Mammary microvascular endothelial cell (primary cell): ENCODE results near the gene OR10S1. TPM values are rescaled to one million over a fixed set of nuclear protein-coding genes. Genes with fewer than 3 reads are reported as not detected.

Experiments
- total RNA-seq: library from RNA; depleted of rRNA; stranded (reverse); fragments of >200 nt; gene quantifications from 2 replicates; pipeline ENCODE4 v1.2.3, GENCODE V29; 2015

Gene OR10S1, protein sequence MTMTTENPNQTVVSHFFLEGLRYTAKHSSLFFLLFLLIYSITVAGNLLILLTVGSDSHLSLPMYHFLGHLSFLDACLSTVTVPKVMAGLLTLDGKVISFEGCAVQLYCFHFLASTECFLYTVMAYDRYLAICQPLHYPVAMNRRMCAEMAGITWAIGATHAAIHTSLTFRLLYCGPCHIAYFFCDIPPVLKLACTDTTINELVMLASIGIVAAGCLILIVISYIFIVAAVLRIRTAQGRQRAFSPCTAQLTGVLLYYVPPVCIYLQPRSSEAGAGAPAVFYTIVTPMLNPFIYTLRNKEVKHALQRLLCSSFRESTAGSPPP
- not detected in 2 replicates for total RNA-seq

DNA sequence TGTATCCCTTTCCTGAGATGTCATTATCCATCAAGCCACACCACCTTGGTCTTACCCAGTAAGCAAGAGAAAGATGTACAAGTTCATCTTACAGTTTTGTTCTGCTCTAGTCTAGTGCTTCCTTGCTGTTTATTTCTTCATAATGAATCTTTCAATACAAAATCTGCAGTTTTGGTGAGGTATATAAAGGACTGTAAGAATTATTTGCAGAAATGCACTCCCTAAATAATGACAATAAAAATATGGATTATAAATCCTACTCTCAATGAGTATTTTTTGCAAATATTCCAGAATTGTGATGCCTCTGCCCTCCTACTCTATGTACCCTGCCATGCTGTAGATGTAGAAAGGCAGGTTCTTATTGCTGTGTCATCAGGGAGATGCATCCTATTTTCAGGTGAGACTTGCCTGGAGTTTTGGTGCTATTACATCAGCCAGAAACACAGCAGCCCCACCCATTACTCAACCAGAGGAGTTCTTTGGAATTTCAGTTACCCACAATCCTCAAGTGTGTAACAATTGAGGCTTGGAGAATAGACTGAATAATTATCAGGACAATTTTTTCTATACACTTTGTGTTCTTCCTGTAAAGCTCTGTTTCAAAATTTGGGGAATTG lies at the start of gene OR10S1:
TSS of gene OR10S1 (minus strand) at position 51 of the 617 bp plus-strand sequence. CDS start 117 bp downstream, outside the sequence.

DNA sequence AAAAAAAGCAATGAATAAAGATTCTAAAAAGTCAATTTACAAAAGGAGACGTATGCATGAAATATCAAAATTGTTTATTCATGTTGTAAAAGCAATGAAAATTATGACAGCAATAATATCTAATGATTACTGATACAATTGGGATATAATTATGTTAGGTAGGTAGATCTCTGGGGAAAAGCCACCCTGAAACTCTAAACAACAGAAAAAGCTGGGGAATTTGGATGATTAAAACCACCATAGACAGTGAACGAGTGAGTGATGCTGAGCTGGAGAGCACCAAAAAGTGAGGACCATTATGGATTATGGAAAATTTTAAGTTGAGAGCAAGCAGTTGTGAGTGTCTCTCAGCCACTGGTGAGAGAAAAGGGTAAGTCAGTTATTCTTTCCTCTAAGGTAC lies 48.9 kb upstream of the OR10S1 start, which contains the start of gene OR10G8:
TSS of gene OR10G8 (plus strand) at position 301 of the 400 bp plus-strand sequence. CDS start 2,825 bp downstream, outside the sequence.

DNA sequence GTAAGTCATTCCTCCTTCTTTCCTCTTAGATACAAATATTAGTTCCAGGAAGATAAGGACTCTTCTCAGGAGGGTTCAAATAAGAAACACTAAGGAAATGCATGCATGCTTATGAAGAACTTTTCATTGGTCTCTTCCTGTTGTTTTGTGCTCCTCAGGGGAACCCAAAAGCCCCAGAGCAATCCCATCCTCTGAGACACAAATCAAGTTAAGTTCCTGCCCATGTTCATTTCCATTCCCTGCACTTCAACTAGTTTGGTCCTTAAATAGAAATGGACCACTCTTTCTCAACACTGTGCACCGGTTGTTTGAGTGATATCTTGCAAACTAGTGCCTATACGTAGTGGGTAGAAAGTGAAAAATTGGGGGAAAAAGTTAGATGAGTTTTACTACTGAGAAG lies 35.1 kb upstream of the OR10S1 start, which contains the start of gene OR10G4:
TSS of gene OR10G4 (plus strand) at position 301 of the 400 bp plus-strand sequence. CDS start 2,578 bp downstream, outside the sequence.

DNA sequence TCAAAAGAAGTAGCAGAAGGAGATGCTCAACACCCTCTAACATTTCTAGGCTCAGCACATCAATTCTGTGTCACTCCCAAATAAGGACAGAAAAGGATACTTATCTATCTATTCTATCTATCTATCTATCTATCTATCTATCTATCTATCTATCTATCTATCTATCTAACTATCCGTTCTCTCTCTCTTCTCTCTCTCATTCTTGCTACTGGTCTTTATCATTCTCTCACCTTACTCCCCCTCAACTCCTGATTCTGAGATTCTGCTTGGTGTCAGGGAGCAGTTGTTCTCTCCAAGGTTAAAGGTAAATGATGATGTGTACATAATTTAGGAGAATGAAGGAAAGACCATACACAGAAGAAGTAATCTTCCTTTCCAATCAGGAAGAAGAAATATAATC lies 17.5 kb upstream of the OR10S1 start, which contains the start of gene OR10G6:
TSS of gene OR10G6 (minus strand) at position 43 of the 400 bp plus-strand sequence. CDS start at position 43, 0 bp downstream.

DNA sequence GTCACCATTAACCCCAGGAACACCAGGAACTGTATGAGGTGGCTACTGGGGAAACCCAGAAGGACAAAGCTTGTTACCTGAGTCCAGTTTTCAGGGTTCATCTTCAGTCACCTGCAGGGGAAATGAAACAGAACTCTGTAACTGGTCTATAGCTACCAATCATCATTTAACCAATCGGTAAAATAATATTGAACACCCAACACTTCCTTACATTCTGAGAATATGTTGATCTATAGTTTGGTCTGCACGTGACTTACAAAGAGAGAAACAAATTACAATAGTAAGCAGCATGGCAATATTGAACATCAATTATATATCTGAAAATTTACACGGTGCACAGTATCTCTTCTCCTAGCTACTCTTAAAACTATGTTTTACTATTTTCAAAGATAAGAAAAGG lies 33.8 kb downstream of the OR10S1 start, which contains the start of gene OR6T1:
TSS of gene OR6T1 (minus strand) at position 101 of the 400 bp plus-strand sequence. CDS start at position 101, 0 bp downstream.

DNA sequence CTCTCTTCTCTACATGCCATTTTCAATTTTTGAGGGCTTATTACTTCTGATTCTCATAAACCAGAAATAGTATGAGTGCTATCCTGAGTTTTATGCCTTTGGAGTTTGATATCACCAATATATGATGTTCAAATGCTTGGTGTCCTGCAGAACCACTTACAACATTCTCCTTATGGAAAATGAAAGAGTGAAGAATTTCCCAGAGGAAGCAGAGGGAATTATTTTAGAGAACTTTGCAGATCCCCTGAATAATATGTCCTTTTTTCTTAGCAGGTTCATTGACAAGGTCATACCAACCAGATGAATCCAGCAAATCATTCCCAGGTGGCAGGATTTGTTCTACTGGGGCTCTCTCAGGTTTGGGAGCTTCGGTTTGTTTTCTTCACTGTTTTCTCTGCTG lies 38.3 kb downstream of the OR10S1 start, which contains the start of gene OR4D5:
TSS of gene OR4D5 (plus strand) at position 301 of the 400 bp plus-strand sequence. CDS start at position 301, 0 bp downstream.

Other genes starting within 250 kb of the OR10S1 start
- 5.0 and 7.6 TPM in 2 replicates for gene ZNF202, start 236.1 kb downstream of the OR10S1 start, total RNA-seq
- gene OR6X1, start 223.3 kb downstream of the OR10S1 start, total RNA-seq: not detected in 2 replicates
- gene OR6M1, start 171.4 kb downstream of the OR10S1 start, total RNA-seq: not detected in 2 replicates
- gene TMEM225, start 92.1 kb downstream of the OR10S1 start, total RNA-seq: not detected in 2 replicates
- gene OR8D4, start 75.6 kb downstream of the OR10S1 start, total RNA-seq: not detected in 2 replicates
- not detected in 2 replicates for gene OR4D5, start 38.2 kb downstream of the OR10S1 start, total RNA-seq
- gene OR6T1, start 33.9 kb downstream of the OR10S1 start, total RNA-seq: not detected in 2 replicates
- not detected in 2 replicates for gene OR10G6, start 17.4 kb upstream of the OR10S1 start, total RNA-seq
- not detected in 2 replicates for gene OR10G4, start 35.2 kb upstream of the OR10S1 start, total RNA-seq
- not detected in 2 replicates for gene OR10G9, start 45.2 kb upstream of the OR10S1 start, total RNA-seq
- not detected in 2 replicates for gene OR10G8, start 49.0 kb upstream of the OR10S1 start, total RNA-seq
- gene OR10G7, start 63.5 kb upstream of the OR10S1 start, total RNA-seq: not detected in 2 replicates
- 4.8 and 5.8 TPM in 2 replicates for gene VWA5A, start 137.7 kb upstream of the OR10S1 start, total RNA-seq
- gene OR10D3, start 205.6 kb upstream of the OR10S1 start, total RNA-seq: not detected in 2 replicates